Hepatocyte (in vitro differentiated cells): ENCODE results near the gene TAPBPL. TPM values are rescaled to one million over a fixed set of nuclear protein-coding genes. Genes with fewer than 3 reads are reported as not detected.

Experiments used
- DNase-seq: peaks from one replicate; pipeline ENCODE4 v3.0.0-alpha.2; 2016; ENCODE audit warnings: low spot score
- H2AFZ ChIP-seq: fragments of 200-600 bp; sonication (generic); 2 replicates; pipeline ENCODE4 v1.6.0; 2016; ENCODE audit warnings: antibody characterized with exemption, mild to moderate bottlenecking
- H3K27ac ChIP-seq: fragments of 200-600 bp; sonication (generic); 2 replicates; pipeline ENCODE4 v1.5.1; 2016; ENCODE audit warnings: mild to moderate bottlenecking
- H3K27me3 ChIP-seq: fragments of 200-600 bp; sonication (generic); 2 replicates; pipeline ENCODE4 v1.6.1; 2016
- H3K36me3 ChIP-seq: fragments of 200-600 bp; sonication (generic); replicated peaks from 2 replicates; pipeline ENCODE4 v1.5.1; 2016; ENCODE audit warnings: low read depth; ENCODE audit not compliant: insufficient read depth
- H3K4me1 ChIP-seq: fragments of 200-600 bp; sonication (generic); 2 replicates; pipeline ENCODE4 v1.5.1; 2016; ENCODE audit warnings: mild to moderate bottlenecking, moderate library complexity; ENCODE audit not compliant: insufficient read depth
- H3K4me2 ChIP-seq: fragments of 200-600 bp; sonication (generic); 2 replicates; pipeline ENCODE4 v1.6.0; 2016
- H3K4me3 ChIP-seq: fragments of 200-600 bp; sonication (generic); 2 replicates; pipeline ENCODE4 v1.5.1; 2016; ENCODE audit warnings: mild to moderate bottlenecking
- H3K79me2 ChIP-seq: fragments of 200-600 bp; sonication (generic); 2 replicates; pipeline ENCODE4 v1.6.0; 2017; ENCODE audit warnings: mild to moderate bottlenecking
- H3K9me2 ChIP-seq: fragments of 200-600 bp; sonication (generic); replicated peaks from 2 replicates; pipeline ENCODE4 v1.6.0; 2017; ENCODE audit warnings: mild to moderate bottlenecking; ENCODE audit not compliant: insufficient read depth
- H3K9me3 ChIP-seq: fragments of 200-600 bp; sonication (generic); 2 replicates; pipeline ENCODE4 v1.5.1; 2016; ENCODE audit warnings: low read depth, mild to moderate bottlenecking
- H4K20me1 ChIP-seq: fragments of 200-600 bp; sonication (generic); 2 replicates; pipeline ENCODE4 v1.6.0; 2016; ENCODE audit warnings: mild to moderate bottlenecking; ENCODE audit not compliant: insufficient read depth, poor library complexity, severe bottlenecking
- CTCF ChIP-seq: fragments of 200-600 bp; sonication (generic); IDR thresholded peaks from 2 replicates; pipeline ENCODE4 v1.5.1; 2016; ENCODE audit warnings: antibody characterized with exemption, mild to moderate bottlenecking; ENCODE audit not compliant: poor library complexity
- EZH2 ChIP-seq: fragments of 200-600 bp; sonication (generic); IDR thresholded peaks from 2 replicates; pipeline ENCODE4 v1.6.1; 2016; ENCODE audit warnings: antibody characterized with exemption, mild to moderate bottlenecking, borderline replicate concordance
- EZH2phosphoT487 ChIP-seq: fragments of 200-600 bp; sonication (generic); IDR thresholded peaks from one replicate; pipeline ENCODE4 v1.6.1; 2018; ENCODE audit warnings: antibody characterized with exemption, mild to moderate bottlenecking, low read depth, moderate library complexity; ENCODE audit not compliant: unreplicated experiment, severe bottlenecking
- WGBS: methylation state at CpG from one replicate; pipeline ENCODE4 v1.1.6; 2016; ENCODE audit warnings: low lambda C conversion rate; ENCODE audit errors: missing lambda C conversion rate; 5-methylcytosine and 5-hydroxymethylcytosine counted together
- polyA plus RNA-seq: library from polyadenylated mRNA; unstranded; fragments of >200 nt; fragmentation: Nextera tagmentation; extraction: Ambion mirVana; gene quantifications from 2 replicates; pipeline ENCODE4 v1.2.1, GENCODE V29; 2016
- total RNA-seq: library from RNA; depleted of rRNA; stranded (reverse); fragments of >200 nt; gene quantifications from 2 replicates; pipeline ENCODE4 v1.2.3, GENCODE V29; 2014

Gene TAPBPL
- total and polyA plus RNA-seq, 2 experiments from 2014 or later, result 8.2 to 9.7 TPM

GRCh38 chr12:6440391-6440790 lies 11.5 kb upstream of the TAPBPL start:
- Histone ChIP-seq H3K27me3 (no peaks in the 10 kb centered on the region), H3K36me3 (no peaks in the 10 kb centered on the region), H3K9me3 (no peaks in the 10 kb centered on the region), H3K79me2 (no peaks in the 10 kb centered on the region), H2AFZ (no peak overlapping the region), H3K4me1 (no peaks in the 10 kb centered on the region), H3K9me2 (no peaks in the 10 kb centered on the region), H4K20me1 (no peaks in the 10 kb centered on the region), H3K27ac (no peak overlapping the region), H3K4me3 (no peak overlapping the region), H3K4me2 (no peak overlapping the region)
- no peak for DNase-seq
- 91% methylated on average over 1 of the region's 1 CpG for WGBS
- TF ChIP-seq EZH2 (no peak), CTCF (no peak), EZH2phosphoT487 (no peak)

DNA sequence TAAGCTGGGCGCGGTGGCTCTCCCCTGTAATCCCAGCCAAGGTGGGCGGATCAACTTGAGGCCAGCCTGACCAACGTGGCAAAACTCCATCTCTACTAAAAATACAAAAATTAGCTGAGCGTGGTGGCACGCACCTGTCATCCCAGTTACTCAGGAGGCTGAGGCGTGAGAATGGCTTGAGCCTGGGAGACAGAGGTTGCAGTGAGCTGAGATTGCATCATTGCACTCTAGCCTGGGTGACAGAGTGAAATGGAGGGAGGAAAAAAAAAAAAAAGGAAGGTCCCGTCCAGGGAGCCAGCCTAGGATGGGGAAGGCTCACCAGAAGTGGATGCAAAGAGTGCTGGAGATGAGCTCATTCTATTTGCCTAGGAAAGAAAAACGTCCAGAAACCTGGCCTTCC lies 9.0 kb upstream of the TAPBPL start:
- no peak overlapping the region for H3K4me3 ChIP-seq
- WGBS, result 86% methylated on average over 9 of the region's 9 CpGs
- H3K36me3 ChIP-seq, result no peaks in the 10 kb centered on the region

GRCh38 chr12:6443361-6443983 lies 8.4 kb upstream of the TAPBPL start:
- DNase-seq, result no peak
- Histone ChIP-seq H3K4me3 (no peak overlapping the region), H3K79me2 (no peaks in the 10 kb centered on the region), H3K4me1 (no peaks in the 10 kb centered on the region), H3K27ac (no peak overlapping the region), H3K36me3 (no peaks in the 10 kb centered on the region), H3K4me2 (no peak overlapping the region), H4K20me1 (no peaks in the 10 kb centered on the region), H3K9me3 (no peaks in the 10 kb centered on the region), H3K27me3 (no peaks in the 10 kb centered on the region), H2AFZ (no peak overlapping the region), H3K9me2 (no peaks in the 10 kb centered on the region)
- TF ChIP-seq EZH2phosphoT487 (no peak), CTCF (no peak), EZH2 (no peak)
- WGBS, result 64% methylated on average over 9 of the region's 9 CpGs

More for the DNA sequence above, 9.0 kb upstream of the TAPBPL start:
- Histone ChIP-seq H3K4me2 (no peak overlapping the region), H3K27me3 (no peaks in the 10 kb centered on the region), H4K20me1 (no peaks in the 10 kb centered on the region), H2AFZ (no peak overlapping the region), H3K79me2 (no peaks in the 10 kb centered on the region), H3K4me1 (no peaks in the 10 kb centered on the region), H3K9me3 (no peaks in the 10 kb centered on the region), H3K27ac (no peak overlapping the region), H3K9me2 (no peaks in the 10 kb centered on the region)
- no peak for DNase-seq
- TF ChIP-seq EZH2phosphoT487 (no peak), EZH2 (no peak), CTCF (no peak)

GRCh38 chr12:6444031-6444430 lies 7.8 kb upstream of the TAPBPL start:
- 85% methylated on average over 4 of the region's 4 CpGs for WGBS
- no peaks in the 10 kb centered on the region for H3K27me3 ChIP-seq
- H3K9me3 ChIP-seq, result no peaks in the 10 kb centered on the region
- no peaks in the 10 kb centered on the region for H3K9me2 ChIP-seq
- H4K20me1 ChIP-seq, result no peaks in the 10 kb centered on the region
- TF ChIP-seq EZH2phosphoT487 (no peak), CTCF (no peak), EZH2 (no peak)
- no peak overlapping the region for H3K4me3 ChIP-seq
- H3K27ac ChIP-seq, result no peak overlapping the region
- no peaks in the 10 kb centered on the region for H3K79me2 ChIP-seq
- no peak for DNase-seq
- H3K4me2 ChIP-seq, result no peak overlapping the region
- no peak overlapping the region for H2AFZ ChIP-seq
- H3K4me1 ChIP-seq, result no peaks in the 10 kb centered on the region
- no peaks in the 10 kb centered on the region for H3K36me3 ChIP-seq
